Measurements from ENCODE around the gene ZBTB14. TPM values are rescaled to one million over a fixed set of nuclear protein-coding genes. Genes with fewer than 3 reads are reported as not detected.

Gene ZBTB14, protein sequence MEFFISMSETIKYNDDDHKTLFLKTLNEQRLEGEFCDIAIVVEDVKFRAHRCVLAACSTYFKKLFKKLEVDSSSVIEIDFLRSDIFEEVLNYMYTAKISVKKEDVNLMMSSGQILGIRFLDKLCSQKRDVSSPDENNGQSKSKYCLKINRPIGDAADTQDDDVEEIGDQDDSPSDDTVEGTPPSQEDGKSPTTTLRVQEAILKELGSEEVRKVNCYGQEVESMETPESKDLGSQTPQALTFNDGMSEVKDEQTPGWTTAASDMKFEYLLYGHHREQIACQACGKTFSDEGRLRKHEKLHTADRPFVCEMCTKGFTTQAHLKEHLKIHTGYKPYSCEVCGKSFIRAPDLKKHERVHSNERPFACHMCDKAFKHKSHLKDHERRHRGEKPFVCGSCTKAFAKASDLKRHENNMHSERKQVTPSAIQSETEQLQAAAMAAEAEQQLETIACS
- total RNA-seq (17.8 TPM), polyA plus RNA-seq (10 to 100 TPM; 12.2 to 22.3 (median 14.9) TPM)

DNA sequence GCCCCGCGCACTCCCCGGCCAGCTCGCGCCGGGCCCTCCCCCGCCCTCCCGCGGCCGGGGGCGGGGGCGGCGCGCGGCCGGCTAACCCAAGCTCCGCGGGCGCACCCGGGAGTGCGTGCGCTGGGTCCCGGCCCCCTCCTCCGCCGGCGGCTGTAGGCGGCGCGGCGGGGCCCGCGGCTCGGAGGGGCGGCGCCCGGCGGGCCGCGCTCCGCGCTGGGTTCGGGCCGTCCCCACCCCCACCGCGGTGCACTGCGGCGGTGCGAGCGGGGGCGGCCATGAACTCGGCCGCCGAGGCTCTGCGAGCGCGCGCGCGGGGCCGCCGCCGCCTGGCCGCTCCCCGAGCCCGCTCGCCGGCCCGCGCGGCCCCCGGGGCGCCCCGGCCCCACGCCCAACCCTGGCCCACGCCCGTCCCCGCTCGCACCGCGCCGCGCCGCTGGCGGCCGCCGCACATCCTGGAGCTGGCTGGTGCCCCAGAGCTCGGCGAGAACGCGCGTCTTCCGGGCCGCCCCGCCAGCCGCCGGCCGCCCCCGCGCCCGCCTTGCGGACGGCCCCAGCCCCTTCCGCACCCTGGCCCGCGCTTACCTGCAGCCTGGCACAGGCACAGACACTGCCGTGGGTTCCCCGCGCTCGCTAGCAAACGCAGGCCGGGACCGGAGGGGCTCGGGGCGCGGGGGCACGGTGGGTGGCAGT lies at the start of gene ZBTB14:
TSS of gene ZBTB14 (minus strand) at position 496 of the 690 bp plus-strand sequence. CDS start 2,480 bp downstream, outside the sequence.
- H3K27ac Mint-ChIP-seq, result peak within 1 kb of the TSS; percentile 98 to 99 (median 98)
- peaks cover 4 to 38% (median 30%) of the 10 kb centered on the region in 4 donors for H3K4me1 Mint-ChIP-seq
- no peaks in the 10 kb centered on the region for H3K9me3 Mint-ChIP-seq
- peak within 1 kb of the TSS; percentile 91 for H3K27ac ChIP-seq (ENCODE audit: insufficient read depth, low read length, poor library complexity, severe bottlenecking)
- H3K4me3 Mint-ChIP-seq, result peak within 1 kb of the TSS; percentile 95 to 96 (median 96)
- H3K36me3 Mint-ChIP-seq, result peaks cover 14% of the 10 kb centered on the region
- peaks cover 24% of the 10 kb centered on the region for H3K27me3 Mint-ChIP-seq
- H3K4me1 ChIP-seq (ENCODE audit: control insufficient read depth, insufficient read depth, low read length, poor library complexity, severe bottlenecking), result peaks cover 22% of the 10 kb centered on the region
- H3K4me3 ChIP-seq (ENCODE audit: low read depth, low read length), result peak within 1 kb of the TSS; percentile 87
- no peaks in the 10 kb centered on the region for H3K9me3 ChIP-seq (ENCODE audit: control insufficient read depth in 2 of 2, low read length in 2 of 2)
- DNase-seq (peak; percentile 61 to 81 (median 79)), ATAC-seq (ENCODE audit: low read depth in 2 of 2) (peak; percentile 45 to 51)
- peaks cover 4% of the 10 kb centered on the region for H3K27me3 ChIP-seq (ENCODE audit: control insufficient read depth, insufficient read depth, low read length)
- H3K36me3 ChIP-seq (ENCODE audit: control insufficient read depth, insufficient read depth, low read length), result peaks cover 13% of the 10 kb centered on the region

DNA sequence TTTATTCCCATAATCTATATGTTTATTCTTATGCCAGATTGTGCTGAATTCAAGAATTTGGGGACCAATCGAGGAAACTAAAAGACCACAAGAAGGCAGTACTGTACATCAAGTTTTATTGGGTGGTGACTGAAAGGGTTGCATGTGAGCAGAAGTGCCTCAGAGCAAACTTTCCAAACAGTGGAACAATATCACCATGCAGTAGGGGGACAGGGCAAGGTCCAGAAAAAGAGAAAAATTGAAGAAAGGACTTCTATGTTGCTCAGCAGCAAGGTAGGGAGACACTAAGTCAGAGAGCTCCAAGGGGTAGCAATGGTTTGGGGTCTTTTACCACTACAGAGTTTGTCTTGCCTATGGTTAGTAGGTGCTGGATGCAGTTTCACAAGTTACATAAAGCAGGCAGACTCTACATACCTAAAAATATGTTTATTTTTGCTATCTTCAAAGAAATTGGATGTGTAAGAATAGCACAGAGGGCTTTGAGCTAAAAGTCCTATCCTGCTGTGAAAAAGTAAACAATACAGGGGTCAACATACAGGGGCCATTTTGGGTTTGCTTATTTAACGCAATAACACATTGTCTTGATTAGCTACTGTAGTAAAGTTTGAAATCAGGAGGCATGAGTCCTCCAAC lies 43.8 kb upstream of the ZBTB14 start:
- H3K27ac ChIP-seq (ENCODE audit: insufficient read depth, low read length, poor library complexity, severe bottlenecking), result no peak overlapping the region
- Mint-ChIP-seq H3K36me3 (peaks cover 3% of the 10 kb centered on the region), H3K4me3 (no peak overlapping the region), H3K27me3 (peaks cover 17% of the 10 kb centered on the region), H3K27ac (no peak overlapping the region), H3K9me3 (peaks cover 0 to 7% (median 1%) of the 10 kb centered on the region in 7 donors), H3K4me1 (no peaks in the 10 kb centered on the region)
- H3K27me3 ChIP-seq (ENCODE audit: control insufficient read depth, insufficient read depth, low read length), result no peaks in the 10 kb centered on the region
- H3K9me3 ChIP-seq (ENCODE audit: control insufficient read depth in 2 of 2, low read length in 2 of 2), result no peaks in the 10 kb centered on the region
- no peak overlapping the region for H3K4me3 ChIP-seq (ENCODE audit: low read depth, low read length)
- no peaks in the 10 kb centered on the region for H3K36me3 ChIP-seq (ENCODE audit: control insufficient read depth, insufficient read depth, low read length)
- DNase-seq (no peak), ATAC-seq (ENCODE audit: low read depth in 2 of 2) (no peak)
- H3K4me1 ChIP-seq (ENCODE audit: control insufficient read depth, insufficient read depth, low read length, poor library complexity, severe bottlenecking), result no peaks in the 10 kb centered on the region

DNA sequence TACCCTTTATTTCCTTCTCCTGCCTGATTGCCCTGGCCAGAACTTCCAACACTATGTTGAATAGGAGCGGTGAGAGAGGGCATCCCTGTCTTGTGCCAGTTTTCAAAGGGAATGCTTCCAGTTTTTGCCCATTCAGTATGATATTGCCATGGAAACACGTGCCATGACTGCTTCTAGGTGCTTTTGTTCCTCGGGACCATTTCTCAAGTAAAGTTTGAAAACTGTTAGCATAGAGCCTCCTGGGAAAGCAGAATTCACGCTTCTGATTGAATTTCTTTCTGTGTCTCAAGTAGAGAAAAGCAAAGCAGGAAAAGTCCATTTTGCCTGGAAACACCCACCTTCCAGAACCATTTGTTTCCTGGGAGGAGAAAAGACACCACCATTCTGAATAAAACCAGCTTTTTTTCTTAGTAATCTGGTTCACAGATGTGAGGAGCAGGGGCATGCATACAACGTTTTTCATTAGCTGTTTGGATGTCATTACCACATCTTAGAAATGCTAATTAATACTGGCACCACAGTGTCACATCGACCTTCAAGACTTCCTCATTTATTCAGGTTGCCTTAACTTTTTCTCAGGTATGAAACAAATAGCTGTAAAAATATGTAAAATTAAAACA lies 39.0 kb upstream of the ZBTB14 start:
- H3K27ac Mint-ChIP-seq, result no peak overlapping the region
- peaks cover 4% of the 10 kb centered on the region for H3K27me3 Mint-ChIP-seq
- no peak overlapping the region for H3K27ac ChIP-seq (ENCODE audit: insufficient read depth, low read length, poor library complexity, severe bottlenecking)
- no peaks in the 10 kb centered on the region for H3K27me3 ChIP-seq (ENCODE audit: control insufficient read depth, insufficient read depth, low read length)
- ATAC-seq (ENCODE audit: low read depth in 2 of 2), result no peak
- H3K9me3 Mint-ChIP-seq, result peaks cover 0 to 5% (median 1%) of the 10 kb centered on the region in 7 donors
- no peaks in the 10 kb centered on the region for H3K36me3 ChIP-seq (ENCODE audit: control insufficient read depth, insufficient read depth, low read length)
- H3K4me3 Mint-ChIP-seq, result no peak overlapping the region
- no peaks in the 10 kb centered on the region for H3K9me3 ChIP-seq (ENCODE audit: control insufficient read depth in 2 of 2, low read length in 2 of 2)
- DNase-seq, result no peak
- H3K36me3 Mint-ChIP-seq, result peaks cover 3% of the 10 kb centered on the region
- no peak overlapping the region for H3K4me3 ChIP-seq (ENCODE audit: low read depth, low read length)
- no peaks in the 10 kb centered on the region for H3K4me1 Mint-ChIP-seq
- no peaks in the 10 kb centered on the region for H3K4me1 ChIP-seq (ENCODE audit: control insufficient read depth, insufficient read depth, low read length, poor library complexity, severe bottlenecking)

DNA sequence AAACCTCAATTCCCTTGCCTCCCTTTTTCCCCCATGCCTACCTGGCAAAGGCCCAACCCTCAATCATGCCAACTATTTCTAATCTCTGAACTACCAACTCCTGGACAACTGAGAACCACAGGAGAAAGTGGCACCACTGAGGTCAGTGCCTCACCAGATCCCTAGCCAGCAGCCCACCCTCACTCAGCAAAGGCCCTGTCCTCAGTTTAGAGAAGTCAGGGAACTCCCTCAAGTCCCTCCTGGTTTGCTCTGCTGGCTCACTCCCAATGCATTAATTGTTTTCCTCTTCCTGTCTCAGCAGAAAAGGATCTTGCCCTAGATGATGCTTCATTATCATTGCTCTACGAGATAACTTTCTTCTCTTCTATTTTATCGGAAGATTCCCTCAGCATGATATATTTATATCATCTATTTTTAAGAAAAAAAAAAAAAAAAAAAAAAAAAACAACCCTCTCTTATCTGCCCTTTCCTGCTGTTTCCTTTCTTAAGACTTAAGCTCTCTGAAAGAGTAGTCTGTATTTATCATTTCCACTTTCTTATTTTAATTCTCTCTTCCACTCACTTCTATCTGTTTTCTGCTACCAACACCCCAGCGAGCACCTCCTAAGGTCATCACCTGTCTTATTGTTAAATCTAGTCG lies 22.7 kb upstream of the ZBTB14 start:
- DNase-seq (no peak), ATAC-seq (ENCODE audit: low read depth in 2 of 2) (no peak)
- Mint-ChIP-seq H3K27me3 (no peaks in the 10 kb centered on the region), H3K36me3 (peaks cover 47% of the 10 kb centered on the region), H3K4me3 (no peak overlapping the region), H3K4me1 (peaks cover 0 to 2% (median under 1%) of the 10 kb centered on the region in 4 donors), H3K9me3 (peaks cover 0 to 5% (median under 1%) of the 10 kb centered on the region in 7 donors), H3K27ac (no peak overlapping the region)
- Histone ChIP-seq H3K4me1 (ENCODE audit: control insufficient read depth, insufficient read depth, low read length, poor library complexity, severe bottlenecking) (no peaks in the 10 kb centered on the region), H3K9me3 (ENCODE audit: control insufficient read depth in 2 of 2, low read length in 2 of 2) (no peaks in the 10 kb centered on the region), H3K36me3 (ENCODE audit: control insufficient read depth, insufficient read depth, low read length) (no peaks in the 10 kb centered on the region), H3K4me3 (ENCODE audit: low read depth, low read length) (no peak overlapping the region), H3K27ac (ENCODE audit: insufficient read depth, low read length, poor library complexity, severe bottlenecking) (no peak overlapping the region), H3K27me3 (ENCODE audit: control insufficient read depth, insufficient read depth, low read length) (no peaks in the 10 kb centered on the region)

DNA sequence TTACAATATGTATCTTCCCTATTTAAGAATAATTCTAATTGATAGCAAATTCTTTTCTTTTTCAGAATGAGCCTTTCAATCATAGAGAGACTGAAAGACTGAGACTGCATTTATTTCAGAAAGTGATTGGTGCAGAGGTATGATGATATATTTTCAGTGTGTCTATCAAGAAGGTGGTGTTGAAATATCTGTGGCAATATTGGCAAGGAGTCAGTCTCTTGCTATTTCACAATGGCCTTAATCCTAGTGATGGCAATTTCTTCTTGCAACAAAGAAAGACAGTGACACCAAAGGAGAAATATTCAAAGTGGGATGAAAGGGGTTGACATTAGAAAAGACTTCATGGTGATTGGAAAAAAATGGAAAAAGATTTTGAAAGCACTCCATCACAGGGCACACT lies 21.7 kb upstream of the ZBTB14 start:
- DNase-seq (no peak), ATAC-seq (ENCODE audit: low read depth in 2 of 2) (no peak)
- Mint-ChIP-seq H3K27me3 (no peaks in the 10 kb centered on the region), H3K36me3 (peaks cover 41% of the 10 kb centered on the region), H3K27ac (peak overlapping the region in 1 of 3 donors; percentile 86), H3K9me3 (peaks cover 0 to 3% (median 0%) of the 10 kb centered on the region in 7 donors), H3K4me1 (peaks cover 0 to 4% (median 2%) of the 10 kb centered on the region in 4 donors), H3K4me3 (no peak overlapping the region)
- Histone ChIP-seq H3K36me3 (ENCODE audit: control insufficient read depth, insufficient read depth, low read length) (no peaks in the 10 kb centered on the region), H3K27ac (ENCODE audit: insufficient read depth, low read length, poor library complexity, severe bottlenecking) (no peak overlapping the region), H3K9me3 (ENCODE audit: control insufficient read depth in 2 of 2, low read length in 2 of 2) (no peaks in the 10 kb centered on the region), H3K4me3 (ENCODE audit: low read depth, low read length) (no peak overlapping the region), H3K27me3 (ENCODE audit: control insufficient read depth, insufficient read depth, low read length) (no peaks in the 10 kb centered on the region), H3K4me1 (ENCODE audit: control insufficient read depth, insufficient read depth, low read length, poor library complexity, severe bottlenecking) (no peaks in the 10 kb centered on the region)

DNA sequence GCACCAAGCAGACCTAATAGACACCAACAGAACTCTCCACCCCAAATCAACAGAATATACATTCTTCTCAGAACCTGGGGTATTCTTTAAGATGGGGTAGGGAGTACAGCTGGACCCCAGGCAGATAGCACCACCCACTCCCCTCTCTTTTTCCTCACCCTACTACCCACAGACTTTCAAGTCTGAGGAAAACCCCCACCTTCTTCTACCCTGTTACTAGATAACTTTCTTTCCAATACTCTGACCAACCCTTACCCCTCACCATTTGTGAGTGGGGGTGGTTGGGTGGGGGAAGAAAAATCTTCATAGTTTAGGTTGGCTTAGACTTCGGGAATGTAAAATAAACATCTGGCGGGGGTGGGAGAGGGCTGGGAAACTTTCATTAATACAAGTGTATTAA lies 20.3 kb upstream of the ZBTB14 start:
- no peaks in the 10 kb centered on the region for H3K36me3 ChIP-seq (ENCODE audit: control insufficient read depth, insufficient read depth, low read length)
- peaks cover 4% of the 10 kb centered on the region for H3K4me1 ChIP-seq (ENCODE audit: control insufficient read depth, insufficient read depth, low read length, poor library complexity, severe bottlenecking)
- Mint-ChIP-seq H3K27me3 (no peaks in the 10 kb centered on the region), H3K27ac (no peak overlapping the region), H3K4me3 (no peak overlapping the region), H3K9me3 (peaks cover 0 to 2% (median 0%) of the 10 kb centered on the region in 7 donors), H3K4me1 (peaks cover 5 to 9% (median 8%) of the 10 kb centered on the region in 4 donors), H3K36me3 (peaks cover 40% of the 10 kb centered on the region)
- no peak overlapping the region for H3K27ac ChIP-seq (ENCODE audit: insufficient read depth, low read length, poor library complexity, severe bottlenecking)
- H3K4me3 ChIP-seq (ENCODE audit: low read depth, low read length), result no peak overlapping the region
- no peaks in the 10 kb centered on the region for H3K27me3 ChIP-seq (ENCODE audit: control insufficient read depth, insufficient read depth, low read length)
- no peaks in the 10 kb centered on the region for H3K9me3 ChIP-seq (ENCODE audit: control insufficient read depth in 2 of 2, low read length in 2 of 2)
- no peak for DNase-seq
- no peak for ATAC-seq (ENCODE audit: low read depth in 2 of 2)
